Upper lobe of right lung (tissue), 1 donor: ENCODE data around the gene SDHA. TPM values are rescaled to one million over a fixed set of nuclear protein-coding genes. Genes with fewer than 3 reads are reported as not detected.
"Not testable (repeated sequence)": the region's sequence is repeated elsewhere in the genome, so short reads cannot be mapped to it uniquely, and the experiment has no call there.

ENCODE experiments used
- ATAC-seq: fragments of 200-7000 bp; cut with Tn5 transposase; one replicate; pipeline ENCODE4 v1.9.1; 2020; ENCODE audit warnings: mild to moderate bottlenecking, moderate library complexity
- DNase-seq: peaks from one replicate; pipeline ENCODE4 v3.0.0-alpha.2; 2020
- H3K27ac ChIP-seq: fragments of 200-600 bp; one replicate; pipeline ENCODE4 v1.8.0; 2022
- H3K27me3 ChIP-seq: fragments of 200-600 bp; one replicate; pipeline ENCODE4 v1.8.0; 2022; ENCODE audit warnings: mild to moderate bottlenecking
- H3K36me3 ChIP-seq: fragments of 200-600 bp; one replicate; pipeline ENCODE4 v1.8.0; 2022
- H3K4me1 ChIP-seq: fragments of 200-600 bp; one replicate; pipeline ENCODE4 v1.8.0; 2022
- H3K4me3 ChIP-seq: fragments of 200-600 bp; one replicate; pipeline ENCODE4 v1.8.0; 2022; ENCODE audit warnings: mild to moderate bottlenecking
- H3K9me3 ChIP-seq: fragments of 200-600 bp; one replicate; pipeline ENCODE4 v1.8.0; 2022
- CTCF ChIP-seq: fragments of 200-600 bp; IDR thresholded peaks from one replicate; pipeline ENCODE4 v1.8.0; 2022; ENCODE audit warnings: antibody characterized with exemption
- intact Hi-C: fragments of 100-400 bp; cut with DNase I; formaldehyde crosslinking; loops from one replicate; pipeline ENCODE4 v1.11.0; 2022
- total RNA-seq: library from RNA; stranded (reverse); fragmentation: NEBNext Ultra II Directional; extraction: Animal tissue kit (Norgen Biotek cat#: 25700); gene quantifications from one replicate; pipeline ENCODE4 v1.2.1, GENCODE V29; 2021
- donor health status: DM: no; HTN: yes; CAD: no; lungs with severe emphysema.

The SDHA gene
- total RNA-seq, 1 donor from 2014 or later = 94.0 TPM

- no peak for TF ChIP-seq CTCF
- Histone ChIP-seq H3K27me3 (no peaks in the 10 kb centered on the region), H3K9me3 (no peaks in the 10 kb centered on the region), H3K36me3 (peaks cover 30% of the 10 kb centered on the region), H3K4me3 (no peak overlapping the region), H3K4me1 (peaks cover 10% of the 10 kb centered on the region), H3K27ac (peak overlapping the region; percentile 14)
- ATAC-seq (peak; percentile 25), DNase-seq (peak; percentile 32)
- intact Hi-C loops = no loop called here
Observed at GRCh38 chr5:264338-264737, 46.2 kb downstream of the SDHA start.

DNA sequence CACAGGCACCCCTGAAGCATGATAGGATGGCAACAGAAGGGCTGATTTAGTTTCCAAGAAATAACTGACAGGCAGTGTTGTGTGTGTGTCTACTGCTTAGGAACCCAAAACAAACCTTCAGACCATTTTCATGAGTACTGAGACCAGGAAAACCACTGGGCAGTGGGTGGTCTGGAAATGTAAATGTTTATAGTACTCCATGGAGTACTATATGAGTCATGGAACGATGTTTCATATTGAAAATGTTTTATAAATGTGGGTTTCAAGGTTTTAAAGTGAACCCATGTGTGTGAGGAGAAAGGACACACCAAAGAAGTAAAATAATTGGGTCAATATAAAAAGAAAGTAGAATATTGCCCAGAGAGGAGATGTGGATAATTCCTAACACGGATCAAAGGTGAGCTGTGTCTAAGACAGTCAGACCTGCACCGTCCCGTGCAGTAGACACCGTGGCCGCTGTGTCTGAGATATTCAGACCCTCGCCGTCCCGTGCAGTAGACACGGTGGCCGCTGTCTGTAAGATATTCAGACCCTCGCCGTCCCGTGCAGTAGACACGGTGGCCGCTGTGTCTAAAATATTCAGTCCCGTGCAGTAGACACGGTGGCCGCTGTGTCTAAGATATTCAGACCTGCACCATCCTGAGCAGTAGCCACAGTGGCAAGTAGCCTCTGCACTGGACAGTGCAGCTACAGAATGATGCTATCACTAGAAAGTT, 48.3 kb downstream of the SDHA start:
- peaks cover 10% of the 10 kb centered on the region for H3K4me1 ChIP-seq
- intact Hi-C loops, ATAC-seq, H3K4me3 ChIP-seq, H3K9me3 ChIP-seq, H3K27ac ChIP-seq, H3K27me3 ChIP-seq: not testable (repeated sequence)
- peaks cover 30% of the 10 kb centered on the region for H3K36me3 ChIP-seq
- peak; percentile 28 for DNase-seq

DNA sequence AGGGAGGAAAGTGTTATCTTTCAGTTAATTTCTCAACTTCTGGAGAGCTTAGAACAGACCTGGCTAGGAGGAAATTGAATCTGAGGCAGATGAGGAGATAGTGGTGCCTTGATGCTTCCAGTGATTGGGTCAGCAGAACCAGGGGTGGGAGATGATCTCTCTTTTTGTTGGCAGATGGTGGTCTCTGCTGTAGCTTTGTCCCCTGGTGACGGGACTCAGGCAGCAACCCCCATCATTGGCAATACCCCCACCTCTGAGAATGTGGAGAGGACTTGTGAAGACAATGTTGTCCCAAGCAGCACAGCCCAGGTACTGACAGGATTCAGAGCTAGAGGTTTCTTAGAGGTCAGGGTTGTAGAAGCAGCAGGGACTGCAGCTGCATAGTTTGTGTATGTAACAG, 49.6 kb downstream of the SDHA start:
- Histone ChIP-seq H3K9me3 (no peaks in the 10 kb centered on the region), H3K27ac (no peak overlapping the region), H3K36me3 (peaks cover 30% of the 10 kb centered on the region), H3K4me3 (no peak overlapping the region), H3K27me3 (no peaks in the 10 kb centered on the region), H3K4me1 (peaks cover 10% of the 10 kb centered on the region)
- ATAC-seq = no peak
- no peak for TF ChIP-seq CTCF
- no peak for DNase-seq
- intact Hi-C loops = no loop called here

DNA sequence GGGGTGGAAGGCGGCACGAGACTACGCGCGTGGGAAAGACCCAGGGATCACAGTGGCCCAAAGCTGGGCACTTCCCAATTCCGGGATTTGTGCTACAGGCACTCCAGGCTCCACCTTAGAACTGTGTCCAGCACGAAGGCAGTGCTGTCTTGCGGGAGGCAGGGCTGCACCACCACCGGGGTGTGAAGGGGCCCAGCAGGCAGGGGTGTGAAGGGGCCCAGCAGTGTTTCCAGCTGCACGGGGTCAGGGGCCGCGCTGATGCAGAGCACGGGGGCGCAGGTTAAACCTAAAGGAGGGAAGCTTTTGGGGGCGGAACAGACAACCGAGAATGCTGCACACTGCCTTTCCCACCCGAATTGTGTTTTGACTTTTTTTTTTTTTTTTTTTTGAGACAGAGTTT, 52.2 kb downstream of the SDHA start:
- H3K36me3 ChIP-seq = peaks cover 26% of the 10 kb centered on the region
- no peak overlapping the region for H3K27ac ChIP-seq
- peak overlapping the region; percentile 87 for H3K4me3 ChIP-seq
- ATAC-seq (no peak), DNase-seq (no peak)
- intact Hi-C loops = no loop called here
- peaks cover 7% of the 10 kb centered on the region for H3K4me1 ChIP-seq
- H3K9me3 ChIP-seq = no peaks in the 10 kb centered on the region
- H3K27me3 ChIP-seq = no peaks in the 10 kb centered on the region
- TF ChIP-seq CTCF = no peak

GRCh38 chr5:271828-272167, 53.7 kb downstream of the SDHA start:
- H3K4me1 ChIP-seq, H3K9me3 ChIP-seq, ATAC-seq, intact Hi-C loops, DNase-seq, H3K27me3 ChIP-seq: not testable (repeated sequence)
- H3K4me3 ChIP-seq = peak overlapping the region; percentile 87
- H3K36me3 ChIP-seq = peaks cover 27% of the 10 kb centered on the region
- H3K27ac ChIP-seq = peak overlapping the region; percentile 93

GRCh38 chr5:273091-273490, 55.0 kb downstream of the SDHA start:
- H3K27me3 ChIP-seq, H3K9me3 ChIP-seq, H3K27ac ChIP-seq, DNase-seq, H3K4me3 ChIP-seq, H3K4me1 ChIP-seq, intact Hi-C loops, ATAC-seq: not testable (repeated sequence)
- H3K36me3 ChIP-seq = peaks cover 33% of the 10 kb centered on the region

- DNase-seq, H3K27ac ChIP-seq, H3K9me3 ChIP-seq, ATAC-seq, H3K27me3 ChIP-seq, H3K4me3 ChIP-seq, intact Hi-C loops, H3K4me1 ChIP-seq: not testable (repeated sequence)
- H3K36me3 ChIP-seq = peaks cover 33% of the 10 kb centered on the region
Observed at GRCh38 chr5:273491-273890, 55.4 kb downstream of the SDHA start.

DNA sequence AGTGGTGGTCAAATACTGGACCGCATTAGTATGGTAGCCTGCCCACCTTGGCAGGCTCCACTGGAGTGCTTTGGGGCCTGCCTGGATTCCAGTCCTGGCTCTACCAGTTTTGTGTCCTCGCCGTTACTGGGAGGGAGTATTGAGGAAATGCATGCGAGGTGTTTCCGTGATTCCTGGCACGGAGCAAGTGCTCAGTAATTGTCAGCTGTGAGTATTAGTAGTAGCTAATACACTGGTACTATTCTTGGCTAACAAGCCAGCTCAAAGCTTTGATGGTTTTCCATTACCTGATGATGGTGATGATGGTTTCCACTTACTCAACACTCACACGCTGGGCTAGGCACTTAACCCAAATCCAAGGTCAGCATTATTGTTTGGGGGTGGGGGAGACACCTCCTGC, 56.2 kb downstream of the SDHA start:
- H3K27me3 ChIP-seq, H3K9me3 ChIP-seq, H3K27ac ChIP-seq, intact Hi-C loops, H3K4me1 ChIP-seq, H3K4me3 ChIP-seq, ATAC-seq: not testable (repeated sequence)
- DNase-seq = peak; percentile 4
- peaks cover 33% of the 10 kb centered on the region for H3K36me3 ChIP-seq
